Caki2 (cell line): ENCODE data around the gene RBM20. TPM values are rescaled to one million over a fixed set of nuclear protein-coding genes. Genes with fewer than 3 reads are reported as not detected.
"Not testable (repeated sequence)": the region's sequence is repeated elsewhere in the genome, so short reads cannot be mapped to it uniquely, and the experiment has no call there.

Source experiments
- DNase-seq: peaks from one replicate; pipeline ENCODE4 v3.0.0-alpha.2; 2015; ENCODE audit warnings: low read depth
- in situ Hi-C: cut with HindIII; loops from 2 replicates; pipeline ENCODE4 v1.10.0; 2016; ENCODE audit warnings: low sequenced_read_pairs, low pct_unique_long_range_greater_than_20kb, mixed read lengths
- total RNA-seq: library from RNA; depleted of rRNA; stranded (reverse); fragments of >200 nt; shearing (Covaris generic); gene quantifications from 2 replicates; pipeline ENCODE4 v1.2.3, GENCODE V29; 2014; ENCODE audit warnings: low replicate concordance

Gene RBM20
- total RNA-seq, 1 experiment from 2014 or later, result 7.7 TPM

DNA sequence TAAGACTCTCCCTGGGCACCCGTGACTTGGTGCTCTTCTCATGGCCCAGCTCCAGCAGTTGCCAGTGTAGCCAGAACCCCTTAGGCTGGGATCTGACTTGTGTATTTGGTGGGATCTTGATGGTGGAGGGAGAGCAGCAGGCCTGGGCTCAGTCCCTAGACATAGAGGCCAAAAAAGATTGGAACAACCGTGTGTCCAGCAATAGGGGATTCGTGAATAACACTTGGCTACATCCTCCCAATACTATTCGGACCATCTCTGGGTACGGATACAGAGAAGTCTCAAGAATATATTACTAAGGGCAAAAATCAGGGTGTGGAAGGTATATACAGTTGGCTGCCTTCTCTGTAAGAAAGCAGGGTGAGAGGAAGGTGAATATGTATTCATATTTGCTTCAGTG lies 17.2 kb downstream of the RBM20 start:
- DNase-seq, result no peak
- in situ Hi-C loops, result no loop called here

DNA sequence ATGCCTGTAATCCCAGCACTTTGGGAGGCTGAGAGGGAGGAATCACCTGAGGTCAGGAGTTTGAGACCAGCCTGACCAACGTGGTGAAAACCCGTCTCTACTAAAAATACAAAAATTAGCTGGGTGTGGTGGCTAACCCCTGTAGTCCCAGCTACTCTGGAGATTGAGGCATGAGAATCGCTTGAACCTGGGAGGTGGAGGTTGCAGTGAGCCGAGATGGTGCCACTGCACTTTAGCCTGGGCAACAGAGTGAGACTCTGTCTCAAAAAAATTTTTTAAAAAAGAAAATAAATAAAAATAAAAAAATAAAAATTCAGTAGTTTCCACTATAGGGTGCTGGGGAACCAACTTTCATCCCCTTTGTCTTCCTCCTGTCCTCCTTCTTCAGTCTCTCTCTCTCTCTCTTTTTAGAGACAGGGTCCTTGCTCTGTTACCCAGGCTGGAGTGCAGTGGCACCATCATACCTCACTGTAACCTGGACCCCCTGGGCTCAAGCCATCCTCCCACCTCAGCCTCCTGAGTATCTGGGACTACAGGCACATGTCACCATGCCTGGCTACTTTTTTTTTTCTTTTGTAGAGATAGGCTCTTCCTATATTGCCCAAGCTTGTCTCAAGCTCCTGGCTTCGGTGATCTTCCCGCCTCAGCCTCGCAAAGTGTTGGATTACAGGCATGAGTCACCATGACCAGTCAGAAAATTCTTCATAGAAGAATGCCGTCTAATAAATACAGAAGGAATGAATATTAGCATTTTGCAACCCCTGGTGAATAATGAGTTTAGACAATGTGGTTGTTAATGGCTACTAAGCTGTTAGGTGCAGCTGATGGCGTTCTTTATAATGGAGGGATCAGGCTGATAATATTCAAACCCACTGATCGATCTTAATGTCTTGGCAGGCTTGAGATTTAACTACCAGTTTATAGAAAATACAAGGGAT lies 20.6 kb downstream of the RBM20 start:
- in situ Hi-C loops, result no loop called here
- DNase-seq, result peak; percentile 89

DNA sequence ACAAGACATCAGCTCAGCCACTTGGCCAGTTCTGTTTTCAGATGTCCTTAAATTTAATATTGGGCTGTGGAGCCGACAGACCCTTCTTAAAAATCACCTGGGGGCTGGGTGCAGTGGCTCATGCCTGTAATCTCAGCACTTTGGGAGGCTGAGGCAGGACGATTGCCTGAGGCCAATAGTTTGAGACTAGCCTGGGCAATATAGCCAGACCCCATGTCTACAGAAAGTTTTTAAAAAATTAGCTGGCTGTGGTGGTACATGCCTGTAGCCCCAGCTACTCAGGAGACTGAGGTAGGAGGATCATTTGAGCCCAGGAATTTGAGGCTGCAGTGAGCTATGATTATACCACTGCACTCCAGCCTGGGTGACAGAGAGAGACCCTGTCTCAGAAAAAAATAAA lies 22.1 kb downstream of the RBM20 start:
- DNase-seq, in situ Hi-C loops: not testable (repeated sequence)

DNA sequence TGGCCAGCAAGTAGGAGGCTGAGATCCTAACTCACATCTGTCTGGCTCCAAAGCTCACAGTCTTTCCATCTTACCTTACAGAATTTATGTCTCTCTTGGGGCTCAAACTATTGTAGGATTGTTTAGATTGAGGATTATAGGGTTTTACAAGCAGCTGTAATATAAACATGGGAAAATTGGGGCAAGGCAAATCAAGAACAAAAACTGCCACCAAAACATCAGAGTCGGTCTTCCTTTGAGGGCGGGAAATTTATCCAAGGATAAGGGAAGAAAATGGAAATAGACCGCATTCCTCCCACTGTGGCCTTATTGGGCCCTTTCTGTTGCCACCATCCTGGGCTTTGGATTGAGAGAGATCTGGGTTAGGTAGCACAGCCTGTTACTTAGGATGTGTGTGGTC lies 22.5 kb downstream of the RBM20 start:
- in situ Hi-C loops, result no loop called here

DNA sequence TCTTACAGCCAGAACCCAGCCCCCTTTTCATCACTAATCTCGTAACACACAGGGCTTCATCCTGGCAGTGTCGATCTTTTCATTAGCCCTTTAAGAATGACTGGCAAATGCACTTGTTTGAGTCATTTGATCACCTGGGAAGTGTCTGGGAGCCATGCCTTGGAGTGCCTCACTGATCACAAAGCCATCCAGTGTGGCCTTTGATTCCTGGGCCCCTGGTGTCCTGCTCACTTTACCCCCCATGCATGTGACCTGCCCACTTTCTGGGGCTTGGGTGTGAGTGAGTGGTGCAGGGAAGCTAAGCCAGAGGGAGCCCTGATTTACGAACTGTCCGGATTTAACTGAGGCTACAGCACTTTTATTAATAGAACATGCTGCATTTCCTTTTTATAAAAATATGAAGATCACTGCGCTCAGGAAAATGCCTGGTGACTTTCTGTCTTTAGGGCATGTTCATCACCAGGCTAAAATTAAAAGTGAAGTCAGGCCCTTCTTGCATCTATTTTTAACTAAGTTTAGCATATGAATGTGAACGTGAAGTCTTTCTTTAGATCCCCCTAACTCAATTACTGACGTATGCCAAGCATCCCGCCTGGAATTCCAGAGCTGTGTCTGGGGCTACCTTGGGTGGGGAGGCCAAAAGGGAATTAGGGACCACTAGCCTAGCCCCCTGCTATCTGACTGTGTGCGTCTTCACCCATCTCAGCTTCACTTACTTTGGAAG lies 23.6 kb downstream of the RBM20 start:
- in situ Hi-C loops, result no loop called here
- peak; percentile 45 for DNase-seq

More for the DNA sequence above, 22.5 kb downstream of the RBM20 start:
- DNase-seq, result no peak

DNA sequence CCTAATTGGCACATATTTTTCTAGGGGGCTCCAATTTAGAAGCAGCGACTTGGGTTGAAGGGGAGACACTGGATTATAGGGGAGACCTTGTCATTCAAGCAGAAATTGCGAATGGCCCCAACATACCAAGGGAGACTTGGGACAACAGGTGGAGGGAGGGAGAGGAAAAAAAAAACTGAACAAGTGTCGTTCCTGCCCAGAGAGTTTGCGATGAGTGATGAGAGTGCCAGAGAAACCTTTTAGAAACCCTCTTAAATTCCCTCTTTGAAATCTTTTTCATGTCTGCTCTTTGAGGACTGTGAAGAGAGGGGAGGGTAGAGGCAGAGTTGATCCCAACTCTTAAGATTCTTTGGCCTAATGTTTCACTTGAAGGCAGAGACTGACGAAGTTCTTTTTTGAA lies 24.3 kb downstream of the RBM20 start:
- in situ Hi-C loops, result no loop called here
- no peak for DNase-seq

DNA sequence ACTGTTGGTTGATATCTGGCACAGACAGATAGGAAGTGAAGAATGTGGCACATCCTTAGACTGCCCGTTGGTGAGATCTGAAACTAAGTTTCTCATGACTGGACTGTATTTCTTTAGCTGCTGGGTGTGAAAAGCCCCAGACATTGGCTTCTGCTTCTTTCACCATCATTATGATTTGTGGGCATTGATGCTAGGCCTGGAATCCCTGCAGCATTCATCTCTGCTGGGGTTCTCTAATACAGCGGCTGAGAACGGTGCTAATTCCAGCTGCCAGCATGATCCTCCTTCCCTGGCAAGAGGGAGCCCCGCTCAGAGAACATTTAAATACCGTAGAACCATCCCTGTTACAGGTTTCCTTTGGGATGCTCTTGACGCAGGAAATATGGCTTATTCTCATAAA lies 26.2 kb downstream of the RBM20 start:
- no peak for DNase-seq
- in situ Hi-C loops, result no loop called here

DNA sequence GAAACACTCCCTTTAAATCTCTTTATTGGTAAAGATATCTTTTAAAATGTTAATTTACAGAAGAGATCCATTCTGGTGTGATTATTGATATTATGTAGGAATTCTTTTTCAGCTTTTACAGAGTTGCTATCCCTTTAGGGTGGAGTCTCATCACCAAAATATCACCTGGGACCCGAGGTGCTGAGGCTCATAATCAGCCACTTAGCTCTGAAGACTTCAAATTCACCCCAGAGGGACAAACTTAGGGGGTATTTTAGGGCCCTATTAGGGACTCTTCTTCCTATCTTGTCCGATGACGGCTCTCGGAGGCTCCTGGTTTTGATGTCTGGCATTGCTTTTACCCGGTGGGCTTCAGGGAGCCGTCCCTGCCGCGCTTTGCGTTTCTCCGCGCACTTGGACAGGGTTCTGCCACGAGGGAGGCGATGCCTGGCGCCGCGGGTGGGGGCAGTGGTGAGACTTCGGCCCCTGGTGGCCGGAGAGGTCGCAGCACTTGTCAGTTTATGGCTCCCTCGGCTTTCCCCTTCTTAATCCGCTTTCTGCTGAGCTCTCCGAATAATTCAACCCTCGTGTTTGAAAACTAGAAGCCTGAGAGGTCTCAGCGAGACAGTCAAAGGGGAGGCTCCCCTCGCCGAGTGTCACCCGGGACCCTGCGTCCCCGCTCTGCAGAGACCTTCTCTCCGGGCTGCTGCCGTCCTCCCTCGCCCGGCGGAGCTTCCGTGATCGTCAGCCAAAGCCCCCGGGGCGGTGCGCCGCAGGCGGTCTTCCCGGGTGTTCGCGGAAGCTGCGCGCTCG lies 27.8 kb downstream of the RBM20 start:
- DNase-seq, result peak; percentile 72
- in situ Hi-C loops, result no loop called here

DNA sequence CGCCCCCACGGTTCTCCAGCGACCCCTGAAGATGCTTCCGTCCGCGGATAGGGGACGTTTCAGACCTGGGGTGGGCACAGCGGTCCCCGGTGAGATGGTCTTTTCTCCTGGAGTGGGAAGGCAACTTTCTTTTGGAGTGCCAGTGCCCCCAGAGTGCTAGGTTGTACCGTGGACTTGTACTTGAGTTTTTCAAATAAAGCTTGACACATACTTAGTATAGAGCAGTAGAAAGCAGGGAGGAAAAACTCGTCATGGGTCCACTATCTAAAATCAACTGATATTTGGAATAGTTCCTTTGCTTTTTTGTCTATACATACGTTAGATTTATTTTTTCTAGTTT lies 28.4 kb downstream of the RBM20 start:
- in situ Hi-C loops, result no loop called here
- DNase-seq, result no peak

DNA sequence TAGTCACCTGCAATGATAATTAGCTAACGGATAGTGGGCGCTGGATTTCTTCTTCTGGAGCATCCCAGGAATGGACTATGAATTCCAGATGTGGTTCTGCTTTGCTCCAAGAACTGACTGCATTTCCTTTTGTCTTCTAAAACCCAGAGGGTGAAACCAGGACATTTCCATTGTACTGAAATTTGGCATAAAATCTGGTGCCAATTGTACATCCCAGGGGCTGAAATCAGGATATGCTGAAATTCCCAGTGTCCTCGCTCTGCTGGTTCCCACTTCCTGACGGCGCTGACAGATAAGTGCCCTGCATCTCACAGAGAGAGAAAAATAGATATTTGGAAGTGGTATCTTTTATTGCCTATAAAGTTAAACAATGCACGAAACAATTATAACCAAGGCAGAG lies 31.9 kb downstream of the RBM20 start:
- in situ Hi-C loops, result no loop called here
- DNase-seq, result no peak

DNA sequence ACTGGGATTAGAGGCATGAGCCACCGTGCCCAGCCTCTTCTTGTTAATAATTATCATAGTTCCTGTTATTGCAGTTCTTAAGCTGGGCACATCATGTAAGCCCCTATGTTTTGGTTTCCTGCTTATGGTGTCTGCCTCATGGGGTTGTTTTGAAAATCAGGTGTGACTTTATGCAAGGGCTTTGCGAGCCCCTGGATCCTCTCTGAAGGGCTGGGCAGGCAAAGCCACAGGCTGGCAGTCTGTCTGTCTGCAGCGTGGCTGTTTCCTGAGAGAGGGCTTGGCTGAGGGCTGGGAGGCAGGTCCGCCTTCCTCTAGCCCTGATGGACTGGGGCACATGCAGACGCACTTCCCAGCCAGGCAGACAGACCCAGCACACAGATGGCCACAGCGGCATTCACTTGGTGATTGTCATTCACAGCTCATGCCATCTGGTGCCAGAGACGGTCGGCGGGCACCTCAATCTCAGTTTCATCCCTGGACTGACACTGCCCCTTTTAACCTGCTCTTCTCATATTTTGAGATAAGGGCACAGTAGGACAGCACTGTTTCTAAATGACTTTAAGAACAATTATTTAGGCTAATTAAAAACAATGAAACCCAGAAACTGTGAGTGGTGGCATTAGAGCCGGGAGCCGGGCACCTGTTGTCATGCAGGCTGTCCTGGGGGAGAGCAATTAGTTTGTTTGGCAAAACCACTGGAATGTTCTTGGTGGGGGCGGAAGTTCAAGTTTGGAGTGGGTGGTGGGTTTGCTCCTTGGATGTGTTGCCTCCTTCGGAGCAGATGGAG lies 35.5 kb downstream of the RBM20 start:
- in situ Hi-C loops, result no loop called here
- no peak for DNase-seq

DNA sequence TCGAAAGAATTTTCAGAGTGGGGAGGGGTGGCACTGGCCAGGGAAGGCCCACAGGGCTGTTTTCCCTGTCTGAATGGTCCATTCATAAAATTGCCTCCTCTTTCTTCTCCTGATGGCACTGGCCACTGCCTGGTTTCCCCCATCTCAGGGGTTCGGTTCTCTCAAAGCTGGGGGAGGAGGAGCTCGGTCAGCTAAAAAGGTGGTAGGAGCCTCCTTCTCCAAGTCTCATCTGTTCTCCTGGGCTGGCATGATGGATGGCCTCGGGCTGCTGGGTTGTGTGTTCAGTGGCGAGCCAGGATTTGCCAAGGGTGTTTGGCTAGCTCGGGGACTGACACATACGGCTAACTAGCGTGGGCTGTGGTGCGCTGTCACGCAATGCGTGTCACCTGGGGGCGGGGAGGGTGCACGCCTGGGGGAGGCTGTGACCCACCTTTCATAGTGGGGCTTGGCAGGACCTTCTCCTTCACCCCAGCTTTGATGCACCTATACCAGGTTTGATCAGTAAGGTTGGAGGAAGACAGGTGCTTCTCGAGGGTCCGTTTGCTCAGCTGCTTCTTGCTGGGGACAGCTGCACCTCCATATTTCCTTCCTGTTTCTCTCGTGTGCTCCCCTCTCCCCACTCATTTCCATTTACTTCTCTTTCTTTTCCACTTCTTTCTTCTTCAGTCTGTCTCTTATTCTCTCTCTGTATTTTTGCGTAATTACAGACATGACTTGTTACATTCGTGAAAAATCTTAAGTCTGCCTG lies 36.3 kb downstream of the RBM20 start:
- no peak for DNase-seq
- in situ Hi-C loops, result no loop called here

DNA sequence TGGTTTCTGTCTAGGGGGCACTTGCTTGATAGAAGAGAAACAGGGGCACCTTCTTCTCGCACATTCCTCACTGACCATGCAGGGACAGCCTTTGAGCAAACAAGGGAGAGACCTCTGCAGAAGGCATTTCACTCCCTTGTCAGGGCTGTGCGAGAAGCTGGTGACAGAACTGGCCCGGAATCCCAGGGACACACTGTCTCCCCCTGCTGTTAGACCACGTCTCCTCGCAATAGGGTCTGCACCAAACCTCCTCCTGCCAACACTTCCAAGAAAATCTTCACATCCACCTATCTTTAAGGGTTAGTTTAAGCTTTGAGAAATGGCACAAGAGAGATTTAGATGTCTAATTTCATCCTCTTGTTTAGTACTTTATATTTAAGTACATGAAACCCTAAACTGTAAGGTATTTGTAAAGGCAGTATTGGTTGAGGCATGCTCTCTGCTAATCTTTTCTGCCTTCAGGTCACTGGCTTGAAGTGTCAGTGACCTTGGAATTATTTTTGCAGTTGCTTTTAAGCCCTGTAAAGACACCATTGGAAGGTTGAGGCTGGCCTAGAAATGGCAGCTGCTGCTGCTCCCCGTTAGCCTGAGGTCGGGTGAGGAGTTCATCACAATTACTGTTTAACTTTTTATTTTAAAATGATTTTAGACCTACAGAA lies 37.0 kb downstream of the RBM20 start:
- DNase-seq, result no peak

DNA sequence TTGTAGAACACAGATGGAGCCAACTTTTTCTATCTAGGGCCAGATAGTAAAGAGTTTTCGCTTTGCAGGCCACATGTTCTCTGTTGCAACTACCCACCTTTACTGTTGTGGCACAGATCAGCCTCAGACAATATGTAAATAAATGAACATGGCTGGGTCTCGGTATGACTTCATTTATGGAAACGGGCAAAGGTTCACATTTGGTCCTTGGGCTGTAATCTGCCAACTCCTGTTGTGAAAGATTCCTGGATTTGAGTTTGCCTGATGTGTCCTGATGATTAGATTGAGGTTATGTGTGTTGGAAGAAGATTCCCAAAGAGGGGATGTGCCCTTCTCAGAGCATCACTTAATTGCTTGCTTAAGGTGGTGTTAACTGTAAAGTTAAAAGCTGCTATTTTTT lies 38.2 kb downstream of the RBM20 start:
- in situ Hi-C loops, result no loop called here
- DNase-seq, result no peak

More for the DNA sequence above, 37.0 kb downstream of the RBM20 start:
- in situ Hi-C loops, result no loop called here

DNA sequence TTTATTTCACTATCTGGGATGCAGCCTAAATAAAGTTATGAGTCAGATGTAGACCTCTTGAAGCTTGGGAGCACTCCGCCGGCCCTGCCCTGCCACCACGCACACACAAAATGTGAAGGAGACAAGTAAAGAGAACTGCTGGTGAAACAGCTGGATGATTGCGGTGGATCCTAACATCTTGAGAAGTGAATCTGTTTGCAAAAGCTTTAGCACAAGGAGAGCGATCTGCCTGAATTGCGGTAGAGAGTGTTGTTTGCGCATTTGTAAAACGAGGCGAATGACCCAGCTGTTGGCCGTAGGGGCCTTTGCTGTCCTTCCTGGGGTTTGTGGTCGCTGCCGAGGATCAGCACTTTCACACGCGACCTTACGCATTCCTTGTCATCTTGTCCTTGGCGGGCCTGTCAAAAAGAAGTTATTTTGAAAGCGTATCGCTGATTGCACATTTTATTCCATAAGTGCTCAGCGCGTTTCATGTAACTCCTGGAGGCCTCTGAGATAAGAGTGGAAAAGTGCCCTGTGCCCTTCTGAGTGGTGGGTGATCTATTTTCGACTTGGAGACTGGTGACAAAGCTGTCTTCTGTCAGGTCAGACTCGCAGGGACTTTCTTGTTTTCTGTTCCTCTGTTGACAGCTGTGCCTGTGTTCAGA lies 40.8 kb downstream of the RBM20 start:
- DNase-seq, result no peak
- in situ Hi-C loops, result no loop called here

DNA sequence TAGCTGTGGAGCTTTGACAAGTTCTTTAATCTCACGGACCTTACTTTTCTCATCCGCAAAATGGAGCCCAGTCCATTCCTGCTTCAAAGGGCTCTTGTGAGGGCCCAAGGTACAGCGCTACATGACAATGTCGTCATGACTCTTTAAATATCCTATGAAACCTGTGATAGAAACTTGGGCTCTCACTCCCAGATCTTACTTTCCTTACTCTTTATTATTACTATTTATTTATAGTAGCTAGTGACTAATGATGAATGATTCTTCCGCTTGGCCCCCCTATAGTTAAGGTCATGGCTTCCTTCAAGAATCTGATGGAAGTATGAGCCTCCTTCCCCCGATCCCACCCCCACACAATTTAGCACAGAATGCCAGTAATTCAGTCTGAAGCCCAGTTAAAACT lies 41.9 kb downstream of the RBM20 start:
- DNase-seq, result no peak
- in situ Hi-C loops, result no loop called here

DNA sequence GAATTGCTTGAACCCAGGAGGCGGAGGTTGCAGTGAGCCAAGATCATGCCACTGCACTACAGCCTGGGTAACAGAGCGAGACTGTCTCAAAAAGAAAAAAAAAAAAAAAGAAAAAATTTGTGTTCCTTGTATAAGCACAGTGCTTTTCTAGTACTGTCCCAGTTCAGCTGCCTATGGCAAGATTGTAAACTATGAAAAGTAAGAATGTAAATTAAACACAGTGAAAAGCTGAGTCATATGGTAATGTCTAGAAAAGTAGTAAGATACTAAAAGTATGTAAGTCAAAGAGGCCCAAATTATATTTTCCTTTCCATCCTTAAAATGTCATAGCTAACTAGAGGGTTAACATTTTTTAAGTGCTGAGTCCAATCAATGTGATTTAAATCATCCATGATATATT lies 42.8 kb downstream of the RBM20 start:
- DNase-seq, result no peak
- in situ Hi-C loops, result no loop called here
